ENCODE measurements around the gene TSPAN14.

DNA sequence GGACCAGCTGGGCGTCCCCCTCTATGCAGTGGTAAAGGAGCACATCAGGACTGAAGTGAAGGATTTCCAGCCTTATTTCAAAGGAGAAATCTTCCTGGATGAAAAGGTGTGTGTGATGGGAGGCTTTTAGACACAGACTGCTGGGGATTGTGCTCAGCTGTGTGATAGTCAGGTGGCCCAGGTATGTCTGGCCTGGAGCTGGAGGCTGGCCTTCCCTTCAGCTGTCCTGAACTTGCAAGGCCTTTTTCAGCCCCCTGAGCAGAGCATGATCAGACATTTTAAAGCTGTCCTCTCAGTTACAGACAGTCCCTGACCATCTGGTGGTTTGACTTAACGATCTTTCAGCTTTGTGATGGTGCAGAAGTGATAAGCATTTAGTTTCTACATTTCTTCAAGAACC, 28.2 kb upstream of the TSPAN14 start:
- TF ChIP-seq, protein P1, sequence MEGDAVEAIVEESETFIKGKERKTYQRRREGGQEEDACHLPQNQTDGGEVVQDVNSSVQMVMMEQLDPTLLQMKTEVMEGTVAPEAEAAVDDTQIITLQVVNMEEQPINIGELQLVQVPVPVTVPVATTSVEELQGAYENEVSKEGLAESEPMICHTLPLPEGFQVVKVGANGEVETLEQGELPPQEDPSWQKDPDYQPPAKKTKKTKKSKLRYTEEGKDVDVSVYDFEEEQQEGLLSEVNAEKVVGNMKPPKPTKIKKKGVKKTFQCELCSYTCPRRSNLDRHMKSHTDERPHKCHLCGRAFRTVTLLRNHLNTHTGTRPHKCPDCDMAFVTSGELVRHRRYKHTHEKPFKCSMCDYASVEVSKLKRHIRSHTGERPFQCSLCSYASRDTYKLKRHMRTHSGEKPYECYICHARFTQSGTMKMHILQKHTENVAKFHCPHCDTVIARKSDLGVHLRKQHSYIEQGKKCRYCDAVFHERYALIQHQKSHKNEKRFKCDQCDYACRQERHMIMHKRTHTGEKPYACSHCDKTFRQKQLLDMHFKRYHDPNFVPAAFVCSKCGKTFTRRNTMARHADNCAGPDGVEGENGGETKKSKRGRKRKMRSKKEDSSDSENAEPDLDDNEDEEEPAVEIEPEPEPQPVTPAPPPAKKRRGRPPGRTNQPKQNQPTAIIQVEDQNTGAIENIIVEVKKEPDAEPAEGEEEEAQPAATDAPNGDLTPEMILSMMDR (conservative IDR thresholded peaks at IDR 0.05 in 1 of 2, IDR thresholded peaks at IDR 0.05 in 1 of 2; ENCODE audit: low read depth in 1 of 2, low read length in 2 of 2), result no peak
- TF ChIP-seq EZH2 (IDR thresholded peaks at IDR 0.05; ENCODE audit: low read length, missing control alignments), result no peak
